MCF 10A (cell line): ENCODE results near the gene RBFA. TPM values are rescaled to one million over a fixed set of nuclear protein-coding genes. Genes with fewer than 3 reads are reported as not detected.
"Not testable (repeated sequence)": the region's sequence is repeated elsewhere in the genome, so short reads cannot be mapped to it uniquely, and the experiment has no call there.

Experiments used
- BruUV-seq: library from RNA; stranded (reverse); fragments of 400-500 nt; replicated peaks from 2 replicates; lab custom pipeline; 2021; lab: Mats Ljungman, UMichigan
- CTCF ChIA-PET: fragments of 300-600 bp; sonication (Branson Sonifier 250); formaldehyde crosslinking; extraction: SDS; loops from one replicate; lab custom pipeline; 2021; ENCODE audit warnings: antibody characterized with exemption, inconsistent platforms; lab: Yijun Ruan, JAX
- POLR2A ChIA-PET: fragments of 300-600, 350-650 bp; sonication (Branson Sonifier 250); formaldehyde crosslinking; extraction: SDS; loops from one replicate; lab custom pipeline; 2020; ENCODE audit warnings: antibody characterized with exemption, inconsistent platforms; lab: Yijun Ruan, JAX
- DNase-seq: peaks from one replicate; pipeline ENCODE4 v3.0.0-alpha.2; 2018; ENCODE audit not compliant: unreplicated experiment
- H3K27ac Mint-ChIP-seq: one replicate; pipeline ENCODE4 v1.8.0; 2022; ENCODE audit warnings: mild to moderate bottlenecking, low read depth, mixed read lengths; ENCODE audit not compliant: unreplicated experiment
- H3K27me3 Mint-ChIP-seq: one replicate; pipeline ENCODE4 v1.8.0; 2022; ENCODE audit warnings: mixed read lengths; ENCODE audit not compliant: insufficient read depth, unreplicated experiment
- H3K36me3 Mint-ChIP-seq: one replicate; pipeline ENCODE4 v1.8.0; 2022; ENCODE audit warnings: mild to moderate bottlenecking, moderate library complexity, mixed read lengths; ENCODE audit not compliant: insufficient read depth, unreplicated experiment
- H3K4me1 Mint-ChIP-seq: one replicate; pipeline ENCODE4 v1.8.0; 2022; ENCODE audit warnings: mixed read lengths; ENCODE audit not compliant: insufficient read depth, unreplicated experiment
- H3K4me3 Mint-ChIP-seq: one replicate; pipeline ENCODE4 v1.8.0; 2022; ENCODE audit warnings: mild to moderate bottlenecking, moderate library complexity, mixed read lengths; ENCODE audit not compliant: unreplicated experiment
- H3K9me3 Mint-ChIP-seq: one replicate; pipeline ENCODE4 v1.8.0; 2022; ENCODE audit warnings: mixed read lengths; ENCODE audit not compliant: unreplicated experiment
- CTCF ChIP-seq: fragments of 200-600 bp; IDR thresholded peaks from one replicate; pipeline ENCODE4 v1.8.0; 2022; ENCODE audit warnings: antibody characterized with exemption, mild to moderate bottlenecking; ENCODE audit not compliant: unreplicated experiment
- intact Hi-C: fragments of 100-400 bp; cut with micrococcal nuclease; formaldehyde crosslinking; loops from 2 replicates; pipeline ENCODE4 v1.14.1; 2022
- total RNA-seq: library from RNA; stranded (reverse); gene quantifications from 2 replicates; pipeline ENCODE4 v1.2.3, GENCODE V29; 2022

The RBFA gene
- total RNA-seq, 1 experiment from 2014 or later, result 47.4 TPM

GRCh38 chr18:80023173-80023572 lies 11.1 kb upstream of the RBFA start:
- ChIA-PET CTCF (no interaction called here), POLR2A (interaction anchor here (0.8 kb wide), 1 partner anchor 56 kb away, joined by 5 read pairs; no protein-coding TSS in a partner anchor)
- intact Hi-C loops, result no loop called here
- Mint-ChIP-seq H3K36me3 (no peaks in the 10 kb centered on the region), H3K27ac (no peak overlapping the region), H3K27me3 (no peaks in the 10 kb centered on the region), H3K9me3 (peaks cover 20% of the 10 kb centered on the region), H3K4me3 (no peak overlapping the region), H3K4me1 (no peaks in the 10 kb centered on the region)
- DNase-seq, result peak; percentile 9
- BruUV-seq, result no TSS peak
- peak; percentile 46 for TF ChIP-seq CTCF

GRCh38 chr18:80026363-80026762 lies 7.9 kb upstream of the RBFA start:
- BruUV-seq, result no TSS peak
- POLR2A ChIA-PET, result interaction anchor here (0.7 to 2.0 kb wide), 3 partner anchors 16 to 61 kb away, joined by 3 to 6 read pairs (median 3); no protein-coding TSS in a partner anchor
- H3K27ac Mint-ChIP-seq, result no peak overlapping the region
- TF ChIP-seq CTCF, result no peak
- no peak for DNase-seq
- intact Hi-C loops, result no loop called here
- H3K36me3 Mint-ChIP-seq, result no peaks in the 10 kb centered on the region
- CTCF ChIA-PET, result no interaction called here
- no peak overlapping the region for H3K4me3 Mint-ChIP-seq
- peaks cover 7% of the 10 kb centered on the region for H3K9me3 Mint-ChIP-seq
- H3K27me3 Mint-ChIP-seq, result no peaks in the 10 kb centered on the region
- no peaks in the 10 kb centered on the region for H3K4me1 Mint-ChIP-seq

- DNase-seq, result peak; percentile 36
These were observed 6.5 kb upstream of the RBFA start for GRCh38 chr18:80027719-80028118.

GRCh38 chr18:80029690-80030089 lies 4.5 kb upstream of the RBFA start:
- POLR2A ChIA-PET, result no interaction called here
- no peak for DNase-seq
- peaks cover 9% of the 10 kb centered on the region for H3K4me1 Mint-ChIP-seq
- CTCF ChIA-PET, result no interaction called here
- H3K4me3 Mint-ChIP-seq, result no peak overlapping the region
- no peak for TF ChIP-seq CTCF
- peaks cover 6% of the 10 kb centered on the region for H3K36me3 Mint-ChIP-seq
- peaks cover 7% of the 10 kb centered on the region for H3K9me3 Mint-ChIP-seq
- H3K27me3 Mint-ChIP-seq, result no peaks in the 10 kb centered on the region
- H3K27ac Mint-ChIP-seq, result no peak overlapping the region
- intact Hi-C loops, result loop anchor here (5.0 kb wide), 1 partner anchor 83 kb away; no protein-coding TSS in a partner anchor
- BruUV-seq, result no TSS peak

More at GRCh38 chr18:80027719-80028118, 6.5 kb upstream of the RBFA start:
- H3K27ac Mint-ChIP-seq, H3K4me1 Mint-ChIP-seq, CTCF ChIA-PET, H3K9me3 Mint-ChIP-seq, intact Hi-C loops, H3K36me3 Mint-ChIP-seq, H3K27me3 Mint-ChIP-seq, H3K4me3 Mint-ChIP-seq, BruUV-seq: not testable (repeated sequence)
- POLR2A ChIA-PET, result interaction anchor here (2.0 kb wide), 1 partner anchor 18 kb away, joined by 6 read pairs; no protein-coding TSS in a partner anchor
